CMK (cell line): ENCODE data around the gene INVS.
A peak's percentile ranks its signal among the peaks of the same experiment; 100 is the strongest.
"Not testable (repeated sequence)": the region's sequence is repeated elsewhere in the genome, so short reads cannot be mapped to it uniquely, and the experiment has no call there.

Source experiments
- DNase-seq: peaks from one replicate; pipeline ENCODE4 v3.0.0-alpha.2; 2010; ENCODE audit warnings: low read depth

The INVS gene, protein sequence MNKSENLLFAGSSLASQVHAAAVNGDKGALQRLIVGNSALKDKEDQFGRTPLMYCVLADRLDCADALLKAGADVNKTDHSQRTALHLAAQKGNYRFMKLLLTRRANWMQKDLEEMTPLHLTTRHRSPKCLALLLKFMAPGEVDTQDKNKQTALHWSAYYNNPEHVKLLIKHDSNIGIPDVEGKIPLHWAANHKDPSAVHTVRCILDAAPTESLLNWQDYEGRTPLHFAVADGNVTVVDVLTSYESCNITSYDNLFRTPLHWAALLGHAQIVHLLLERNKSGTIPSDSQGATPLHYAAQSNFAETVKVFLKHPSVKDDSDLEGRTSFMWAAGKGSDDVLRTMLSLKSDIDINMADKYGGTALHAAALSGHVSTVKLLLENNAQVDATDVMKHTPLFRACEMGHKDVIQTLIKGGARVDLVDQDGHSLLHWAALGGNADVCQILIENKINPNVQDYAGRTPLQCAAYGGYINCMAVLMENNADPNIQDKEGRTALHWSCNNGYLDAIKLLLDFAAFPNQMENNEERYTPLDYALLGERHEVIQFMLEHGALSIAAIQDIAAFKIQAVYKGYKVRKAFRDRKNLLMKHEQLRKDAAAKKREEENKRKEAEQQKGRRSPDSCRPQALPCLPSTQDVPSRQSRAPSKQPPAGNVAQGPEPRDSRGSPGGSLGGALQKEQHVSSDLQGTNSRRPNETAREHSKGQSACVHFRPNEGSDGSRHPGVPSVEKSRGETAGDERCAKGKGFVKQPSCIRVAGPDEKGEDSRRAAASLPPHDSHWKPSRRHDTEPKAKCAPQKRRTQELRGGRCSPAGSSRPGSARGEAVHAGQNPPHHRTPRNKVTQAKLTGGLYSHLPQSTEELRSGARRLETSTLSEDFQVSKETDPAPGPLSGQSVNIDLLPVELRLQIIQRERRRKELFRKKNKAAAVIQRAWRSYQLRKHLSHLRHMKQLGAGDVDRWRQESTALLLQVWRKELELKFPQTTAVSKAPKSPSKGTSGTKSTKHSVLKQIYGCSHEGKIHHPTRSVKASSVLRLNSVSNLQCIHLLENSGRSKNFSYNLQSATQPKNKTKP

DNA sequence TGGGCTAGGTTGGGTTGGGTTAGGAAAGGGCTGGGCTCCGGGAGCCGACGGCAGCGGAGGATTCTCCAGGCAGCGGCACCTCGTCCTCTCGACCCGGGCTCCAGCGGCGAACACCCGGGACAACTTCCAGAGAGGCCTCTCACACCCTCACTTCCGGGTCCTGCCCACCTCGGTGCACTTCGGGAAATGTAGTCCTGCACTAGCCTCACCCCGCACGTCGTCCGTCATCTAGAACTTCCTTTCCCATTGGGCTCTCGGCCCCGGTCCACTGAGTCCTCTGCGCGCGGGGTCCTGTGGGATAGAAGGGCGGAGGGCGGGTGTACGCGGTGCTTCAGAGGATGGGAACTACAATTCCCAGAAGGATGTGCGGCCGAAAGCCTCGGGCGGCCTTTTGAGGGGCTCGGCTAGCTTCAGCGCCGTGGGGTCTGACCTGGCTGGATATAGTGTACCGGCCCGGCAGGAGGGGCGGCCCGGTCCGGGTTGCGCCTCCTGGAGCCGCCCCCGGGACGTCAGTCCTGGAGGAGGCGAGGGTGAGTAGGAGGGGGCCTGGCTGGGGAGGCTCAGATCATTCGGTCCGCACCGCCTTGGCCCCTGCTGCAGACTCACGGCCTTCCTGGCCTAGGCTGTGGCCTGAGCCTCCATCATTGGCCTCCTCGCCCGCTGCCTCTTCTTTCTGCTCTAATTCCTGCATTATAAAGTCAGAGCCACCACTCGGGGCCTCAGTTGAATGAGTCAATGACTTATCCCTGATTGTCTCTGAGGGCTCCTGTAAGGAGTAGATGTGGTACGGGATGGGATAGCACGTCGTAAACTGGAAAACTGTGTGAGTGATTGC, at the start of gene INVS, which contains the start of gene ERP44:
Gene INVS (plus strand): TSS at position 357 of the 835 bp plus-strand sequence. CDS start 5,279 bp downstream, outside the sequence.
Gene ERP44 (minus strand): TSS at position 114 of the 835 bp plus-strand sequence. CDS start 160 bp downstream, outside the sequence.
- DNase-seq: peak; percentile 93

DNA sequence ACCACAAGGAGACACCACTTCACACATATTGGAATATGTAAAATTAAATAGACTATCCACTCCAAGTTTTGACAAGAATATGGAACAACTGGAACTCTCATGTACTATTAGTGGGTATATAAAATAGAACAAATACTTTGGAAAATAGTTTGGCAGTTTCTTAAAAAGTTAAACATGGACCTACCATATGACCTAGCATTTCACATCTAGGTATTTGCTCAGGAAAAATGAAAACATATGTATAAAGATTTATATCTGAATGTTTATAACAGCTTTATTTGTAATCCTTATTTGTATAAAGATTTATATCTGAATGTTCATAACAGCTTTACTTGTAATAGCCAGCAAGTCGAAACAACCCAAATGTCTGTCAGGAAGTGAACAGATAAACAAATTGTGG, 49.5 kb upstream of the INVS start:
- DNase-seq: no peak

DNA sequence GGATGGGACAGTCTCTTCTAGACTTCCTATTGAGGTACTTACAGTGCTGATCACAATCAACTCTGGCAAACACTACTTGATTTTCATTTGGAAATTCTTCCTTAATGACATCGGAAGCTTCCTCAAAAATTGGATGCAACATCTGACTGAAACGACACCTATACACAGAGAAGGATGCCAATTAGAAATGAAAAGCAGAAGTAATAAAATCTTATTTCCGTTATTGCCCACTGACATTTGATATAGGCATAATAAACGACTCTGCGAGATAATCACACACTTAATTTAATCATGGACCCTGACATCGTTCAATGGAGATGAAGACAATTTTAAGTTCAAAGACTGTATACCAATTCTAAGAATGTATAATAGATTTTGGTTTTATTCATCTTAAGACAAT, 46.7 kb upstream of the INVS start:
- no peak for DNase-seq

DNA sequence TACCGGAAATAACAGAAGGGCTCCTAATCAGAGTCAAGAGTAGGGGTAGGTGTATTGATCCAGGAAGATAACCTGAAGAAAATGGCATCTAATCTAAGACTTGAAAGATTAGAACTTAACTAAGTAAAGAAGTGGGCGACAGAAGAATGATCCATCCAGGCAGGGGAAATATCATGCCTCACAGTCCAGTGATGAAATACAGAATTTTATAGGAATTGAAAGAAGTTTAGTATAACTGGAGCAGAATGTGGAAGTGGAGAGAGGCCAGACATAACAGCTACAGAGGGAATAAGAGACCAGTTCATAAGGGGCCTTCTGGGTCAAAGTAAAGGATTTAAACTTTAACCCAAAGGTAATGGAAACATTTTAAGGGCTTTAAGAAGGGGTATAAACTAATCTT, 42.5 kb upstream of the INVS start:
- DNase-seq: no peak

DNA sequence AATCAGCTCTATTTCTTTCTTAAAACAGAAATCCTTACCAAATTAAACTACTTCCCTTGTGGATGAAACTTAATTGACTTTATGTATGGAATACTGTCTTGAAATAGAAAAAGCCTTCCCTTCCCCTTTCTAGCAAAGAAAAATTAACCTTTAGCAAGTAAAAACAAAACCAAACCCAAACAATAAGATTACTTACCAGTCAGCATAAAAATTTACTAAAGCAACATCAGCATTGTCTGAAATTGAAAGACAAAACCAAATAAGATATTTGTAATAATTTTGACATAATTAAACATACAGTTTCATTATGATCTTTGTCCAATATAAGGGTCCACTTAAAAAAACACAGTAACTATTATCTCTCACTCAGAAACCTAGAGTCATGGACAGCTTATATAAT, 41.4 kb upstream of the INVS start:
- no peak for DNase-seq

DNA sequence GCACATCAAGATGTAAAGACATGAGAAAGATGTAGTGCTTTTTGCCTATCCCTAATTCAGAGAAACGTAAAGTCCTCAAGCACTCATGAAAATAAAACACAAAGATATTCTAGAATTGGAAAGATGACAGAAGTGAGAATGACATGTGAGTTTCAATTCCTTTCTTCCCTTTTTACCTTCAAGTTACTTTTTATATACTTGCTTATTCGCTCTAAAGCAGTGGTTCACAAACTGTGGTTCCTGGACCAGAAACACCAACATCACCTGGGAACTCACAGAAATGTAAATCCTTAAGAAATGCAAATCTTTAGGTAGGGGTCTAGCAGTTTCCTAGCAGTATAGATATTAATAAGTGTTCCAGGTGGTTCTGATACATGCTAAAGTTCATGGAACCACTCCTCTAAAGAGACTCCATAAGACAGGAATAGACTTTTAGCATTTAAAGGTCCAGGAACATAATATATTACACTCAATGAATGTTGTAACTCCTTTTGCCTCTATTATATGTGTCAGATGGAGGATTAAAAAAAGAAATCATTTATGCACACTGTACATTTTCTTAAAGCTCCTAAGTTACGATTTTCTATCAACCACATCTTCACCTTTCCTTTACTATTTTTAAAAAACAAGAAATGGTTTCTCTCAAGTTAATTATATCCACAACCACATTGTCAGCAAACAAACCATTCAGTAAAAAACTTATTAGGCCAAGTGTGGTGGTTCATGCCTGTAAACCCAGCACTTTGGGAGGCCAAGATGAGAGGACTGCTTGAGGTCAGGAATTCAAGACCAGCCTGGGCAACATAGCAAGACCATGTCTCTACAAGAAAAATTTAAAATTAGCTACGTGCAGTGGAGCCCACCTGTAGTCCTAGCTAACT, 40.1 kb upstream of the INVS start:
- no peak for DNase-seq

DNA sequence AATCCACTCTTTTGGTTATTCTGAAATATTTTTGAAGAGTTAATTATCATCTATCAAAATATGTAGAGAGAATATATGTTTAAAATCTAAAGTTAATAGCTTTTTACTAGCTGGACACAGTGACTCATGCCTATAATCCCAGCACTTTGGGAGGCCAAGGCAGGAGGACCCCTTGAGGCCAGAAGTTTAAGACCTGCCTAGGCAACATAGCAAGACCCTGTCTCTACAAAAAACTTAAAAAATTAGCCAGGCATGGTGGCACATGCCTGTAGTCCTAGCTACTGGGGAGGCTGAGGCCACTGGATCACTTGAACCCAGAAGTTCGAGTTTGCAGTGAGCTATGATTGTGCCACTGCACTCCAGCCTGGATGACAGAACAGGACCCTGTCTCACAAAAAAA, 36.4 kb upstream of the INVS start:
- DNase-seq: not testable (repeated sequence)

DNA sequence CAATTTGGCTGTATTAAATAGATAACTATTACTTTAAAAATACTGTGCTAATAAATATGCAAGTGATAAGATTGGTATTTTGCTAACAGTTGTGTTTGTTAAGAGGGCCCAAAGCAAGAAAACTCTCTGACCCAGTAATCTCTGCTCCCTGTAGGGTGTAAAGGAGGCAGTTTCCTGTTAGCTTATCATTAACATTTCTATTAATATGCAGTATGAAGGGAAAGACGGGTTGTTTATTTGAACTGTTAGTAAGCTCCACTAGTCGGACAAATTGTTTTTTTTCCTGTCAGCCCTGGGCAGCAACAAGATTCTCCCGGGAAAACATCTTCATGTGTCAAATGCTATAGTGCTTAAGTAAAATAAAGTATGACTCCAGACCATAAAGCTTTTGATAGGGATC, 35.9 kb upstream of the INVS start:
- DNase-seq: no peak

DNA sequence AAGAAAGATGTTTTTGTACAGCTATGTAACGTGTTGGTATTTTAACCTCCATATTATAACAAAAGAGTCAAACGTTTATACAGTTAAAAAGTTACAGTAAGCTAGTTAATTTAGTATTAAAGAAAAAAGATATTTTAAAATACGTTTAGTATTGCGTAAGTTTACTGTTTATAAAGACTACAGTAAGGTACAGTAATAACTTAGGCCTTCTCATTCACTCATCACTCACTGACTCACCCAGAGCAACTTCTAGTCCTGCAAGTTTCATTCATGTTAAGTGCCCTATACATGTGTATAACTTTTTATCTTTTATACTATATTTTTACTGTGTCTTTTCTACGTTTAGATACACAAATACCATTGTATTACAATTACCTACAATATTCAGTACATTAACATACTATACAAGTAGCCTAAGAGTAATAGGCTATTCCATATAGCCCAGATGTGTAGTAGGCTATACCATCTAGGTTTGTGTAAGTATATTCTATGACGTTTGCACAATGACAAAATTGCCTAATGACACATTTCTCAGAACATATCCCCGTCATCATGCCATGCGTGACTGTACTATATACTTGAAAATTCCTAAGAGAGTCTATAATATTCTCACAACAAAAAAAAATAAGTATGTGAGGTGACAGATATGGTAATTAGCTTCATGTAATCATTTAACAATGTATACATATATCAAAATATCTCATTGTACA, 34.0 kb upstream of the INVS start:
- no peak for DNase-seq

DNA sequence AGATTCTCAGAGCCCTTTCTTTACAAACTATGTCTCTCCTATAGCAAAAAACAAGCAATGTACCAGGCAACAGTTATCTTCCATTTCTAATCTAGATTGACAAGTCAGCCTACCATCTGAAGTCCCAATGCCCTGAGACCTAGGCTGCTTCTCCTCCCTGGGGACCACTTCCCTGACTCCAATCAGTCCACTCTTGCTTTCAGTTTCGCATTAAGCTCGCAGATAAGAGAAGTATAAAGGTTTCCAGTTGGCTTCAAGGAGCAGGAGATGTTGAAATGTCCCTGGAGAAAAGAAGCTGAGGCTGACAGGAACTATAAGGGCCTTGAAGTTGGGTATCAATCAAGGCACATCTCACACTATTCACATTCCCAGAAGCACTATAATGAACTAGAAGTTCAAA, 32.5 kb upstream of the INVS start:
- no peak for DNase-seq

DNA sequence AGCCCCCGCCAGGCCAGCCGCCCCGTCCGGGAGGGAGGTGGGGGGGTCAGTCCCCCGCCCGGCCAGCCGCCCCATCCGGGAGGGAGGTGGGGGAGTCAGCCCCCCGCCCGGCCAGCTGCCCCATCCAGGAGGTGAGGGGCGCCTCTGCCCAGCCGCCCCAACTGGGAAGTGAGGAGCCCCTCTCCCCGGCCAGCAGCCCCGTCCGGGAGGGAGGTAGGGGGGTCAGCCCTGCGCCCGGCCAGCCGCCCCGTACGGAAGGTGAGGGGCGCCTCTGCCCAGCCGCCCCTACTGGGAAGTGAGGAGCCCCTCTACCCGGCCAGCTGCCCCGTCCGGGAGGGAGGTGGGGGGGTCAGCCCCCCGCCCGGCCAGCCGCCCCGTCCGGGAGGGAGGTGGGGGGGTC, 31.1 kb upstream of the INVS start:
- DNase-seq: not testable (repeated sequence)

DNA sequence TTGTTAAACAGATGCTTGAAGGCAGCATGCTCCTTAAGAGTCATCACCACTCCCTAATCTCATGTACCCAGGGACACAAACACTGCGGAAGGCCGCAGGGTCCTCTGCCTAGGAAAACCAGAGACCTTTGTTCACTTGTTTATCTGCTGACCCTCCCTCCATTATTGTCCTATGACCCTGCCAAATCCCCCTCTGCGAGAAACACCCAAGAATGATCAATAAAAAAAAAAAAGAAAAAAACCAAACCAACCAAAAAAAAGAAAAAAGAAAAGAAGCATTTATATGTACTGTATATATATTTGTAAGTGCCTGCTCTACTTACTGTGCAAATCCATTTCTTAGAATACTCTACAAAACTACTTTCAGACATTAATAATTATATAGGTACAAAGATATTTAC, 30.0 kb upstream of the INVS start:
- DNase-seq: not testable (repeated sequence)

DNA sequence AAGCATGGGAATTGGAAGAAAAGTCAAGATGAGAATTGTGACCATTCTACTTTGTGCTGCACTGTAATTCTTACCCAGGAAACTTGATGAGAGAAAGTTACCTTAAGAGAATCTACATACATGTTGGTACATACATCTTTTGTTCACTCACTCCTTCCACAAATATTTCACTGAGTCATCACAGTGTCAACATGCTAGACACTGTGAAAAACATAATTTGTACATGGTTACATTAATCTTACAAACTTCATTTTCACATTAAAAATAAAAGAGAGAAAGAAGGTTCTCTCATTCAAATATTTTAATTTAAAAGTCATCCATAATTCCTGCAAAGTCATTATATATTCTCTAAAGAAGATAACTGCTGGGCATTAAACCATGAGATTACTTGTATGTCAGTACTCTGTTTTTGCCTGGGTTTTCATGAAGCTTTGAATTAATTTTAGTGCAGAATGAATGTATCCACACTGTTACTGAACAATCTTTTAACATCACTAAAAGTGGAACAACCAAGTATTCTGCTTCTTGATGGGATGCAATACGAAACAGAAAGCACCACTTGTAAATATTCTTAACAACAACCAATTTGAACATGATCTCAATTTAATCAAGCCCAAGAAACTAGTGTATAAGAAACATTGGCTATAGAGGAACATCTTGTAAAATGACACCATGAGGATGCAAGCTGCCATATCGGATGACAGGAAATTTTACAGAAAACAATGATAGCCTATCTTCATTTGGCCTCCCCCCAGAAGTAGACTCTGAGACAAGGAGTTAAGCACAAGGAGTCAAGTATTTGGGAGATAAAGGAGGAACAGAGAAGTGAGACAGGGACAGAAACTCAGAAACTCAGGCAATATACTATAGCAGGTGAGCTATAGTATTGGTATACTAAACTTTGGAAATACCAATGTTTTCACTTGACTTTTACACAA, 28.7 kb upstream of the INVS start:
- DNase-seq: peak; percentile 37

DNA sequence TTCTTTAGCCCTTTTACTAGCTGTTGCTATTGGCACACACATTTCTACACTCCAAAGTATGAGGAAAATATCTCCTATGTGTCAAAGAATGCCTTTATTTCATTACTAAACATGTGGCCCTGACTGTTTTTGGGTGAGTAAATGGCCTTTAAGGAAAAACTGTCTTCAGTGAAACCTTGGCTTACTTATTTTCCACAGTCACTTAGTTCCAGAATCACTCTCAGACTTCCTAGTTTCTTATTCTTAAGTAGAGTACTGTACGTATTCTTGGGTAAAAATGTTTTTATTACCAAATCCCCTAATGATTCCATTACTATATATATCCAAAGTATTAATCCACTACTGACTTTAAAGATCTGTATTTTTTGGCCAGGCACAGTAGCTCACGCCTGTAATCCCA, 27.8 kb upstream of the INVS start:
- DNase-seq: no peak

DNA sequence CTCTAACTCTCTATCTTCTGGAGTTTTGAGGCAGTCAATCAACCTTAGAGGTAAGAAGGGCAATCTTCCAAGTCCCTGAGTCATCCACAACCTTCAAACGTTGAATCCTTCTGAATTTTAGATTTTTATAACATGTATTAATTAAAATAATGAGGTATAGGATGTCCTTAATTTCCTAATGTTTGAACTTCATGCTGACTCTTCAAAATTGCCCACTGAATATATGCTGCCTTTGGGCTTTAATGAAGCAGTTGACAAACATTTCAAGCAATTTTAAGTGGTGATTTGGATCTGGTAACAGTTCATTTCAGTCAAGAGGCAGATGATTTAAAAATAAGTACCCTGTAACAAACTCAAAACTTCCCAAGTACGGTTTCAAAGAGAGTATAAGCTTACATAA, 26.2 kb upstream of the INVS start:
- DNase-seq: no peak

DNA sequence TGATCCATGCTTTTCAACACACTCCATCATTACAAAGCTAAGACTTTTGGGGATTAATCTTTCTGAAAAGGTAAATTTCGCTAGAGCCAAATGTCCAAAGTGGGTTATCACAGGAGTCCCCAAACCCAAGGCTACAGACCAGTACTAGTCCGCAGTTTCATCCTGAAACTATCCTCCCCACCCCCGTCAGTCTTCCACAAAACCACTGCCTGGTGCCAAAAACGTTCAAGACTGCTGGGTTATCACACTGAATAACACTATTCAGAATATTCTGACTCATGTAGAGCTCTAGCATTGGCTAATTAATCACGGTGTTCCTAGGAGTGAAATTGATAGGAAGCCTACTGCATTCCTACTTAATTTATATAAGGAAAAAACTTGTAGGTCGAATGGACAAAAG, 24.9 kb upstream of the INVS start:
- DNase-seq: no peak

DNA sequence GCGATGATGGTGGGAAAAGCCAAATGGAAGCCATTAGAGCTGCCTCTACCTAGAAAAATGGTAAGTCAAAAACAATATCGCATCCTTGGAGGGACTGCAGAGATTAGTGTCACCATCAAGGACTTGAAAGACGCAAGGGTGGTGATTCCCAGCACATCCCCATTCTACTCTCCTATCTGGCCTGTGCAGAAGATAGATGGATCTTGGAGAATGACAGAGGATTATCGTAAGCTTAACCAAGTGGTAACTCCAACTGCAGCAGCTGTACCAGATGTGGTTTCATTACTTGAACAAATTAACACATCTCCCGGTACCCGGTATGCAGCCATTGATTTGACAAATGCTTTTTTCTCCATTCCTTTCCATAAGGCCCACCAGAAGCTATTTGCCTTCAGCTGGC, 24.1 kb upstream of the INVS start:
- no peak for DNase-seq

DNA sequence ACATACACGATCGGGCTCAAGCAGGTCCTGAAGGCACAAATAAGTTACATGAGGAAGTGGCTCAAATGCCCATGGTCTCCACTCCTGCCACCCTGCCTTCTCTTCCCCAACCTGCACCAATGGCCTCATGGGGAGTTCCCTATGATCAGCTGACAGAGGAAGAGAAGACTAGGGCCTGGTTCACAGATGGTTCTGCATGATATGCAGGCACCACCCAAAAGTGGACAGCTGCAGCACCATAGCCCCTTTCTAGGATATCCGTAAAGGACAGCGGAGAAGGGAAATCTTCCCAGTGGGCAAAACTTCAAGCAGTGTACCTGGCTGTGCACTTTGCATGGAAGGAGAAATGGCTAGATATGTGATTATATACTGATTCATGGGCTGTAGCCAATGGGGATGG, 22.8 kb upstream of the INVS start:
- not testable (repeated sequence) for DNase-seq

DNA sequence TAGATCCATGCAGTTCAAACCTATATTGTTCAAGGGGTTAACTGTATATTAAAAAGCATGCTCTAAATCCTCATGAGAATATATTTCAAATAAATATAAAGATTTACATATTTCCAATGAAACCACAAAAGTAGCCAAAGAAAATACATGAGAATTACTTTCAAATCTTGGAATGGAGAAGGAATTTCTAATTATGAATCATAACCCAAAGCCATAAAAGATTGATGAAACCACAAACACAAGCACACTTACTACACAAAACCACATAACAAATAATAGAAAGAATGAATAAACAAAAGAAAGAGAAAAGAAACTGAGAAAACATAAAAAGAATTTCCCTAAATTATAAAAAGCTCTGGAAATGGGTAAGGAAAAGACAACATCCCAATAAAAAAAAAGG, 16.3 kb upstream of the INVS start:
- DNase-seq: no peak
